Brain microvascular endothelial cell (primary cell): ENCODE measurements around the gene GPRC6A.

ENCODE experiments used
- DNase-seq: peaks from one replicate; pipeline ENCODE4 v3.0.0-alpha.2; 2020
- H3K27ac ChIP-seq: fragments of 250-450 bp; sonication (Bioruptor Pico); 2 replicates; pipeline ENCODE4 v1.5.1; 2020; ENCODE audit warnings: mild to moderate bottlenecking, moderate library complexity
- H3K27me3 ChIP-seq: fragments of 250-450 bp; sonication (Bioruptor Pico); replicated peaks from 2 replicates; pipeline ENCODE4 v1.5.1; 2020; ENCODE audit warnings: mild to moderate bottlenecking
- H3K36me3 ChIP-seq: fragments of 250-450 bp; sonication (Bioruptor Pico); replicated peaks from 2 replicates; pipeline ENCODE4 v1.5.1; 2020; ENCODE audit warnings: mild to moderate bottlenecking
- H3K4me3 ChIP-seq: 2 replicates; pipeline ENCODE4 v1.5.1; 2011; ENCODE audit warnings: low read depth, mild to moderate bottlenecking, control low read depth, low read length, moderate library complexity
- CTCF ChIP-seq: IDR thresholded peaks from 2 replicates; pipeline ENCODE4 v1.5.1; 2011; ENCODE audit warnings: low read depth, mild to moderate bottlenecking, moderate library complexity, low read length, control low read depth, inconsistent platforms; ENCODE audit errors: missing control alignments
- in situ Hi-C: cut with HindIII; loops from 2 replicates; pipeline ENCODE4 v1.10.0; 2017; ENCODE audit warnings: low sequenced_read_pairs, low pct_ligation_motif_present

The GPRC6A gene

GRCh38 chr6:116828983-116829382 is at the start of gene GPRC6A:
TSS of gene GPRC6A (minus strand) at chr6:116829083. CDS start at chr6:116829013, 70 bp downstream.
- in situ Hi-C loops, result no loop called here
- no peak for DNase-seq
- no peaks in the 10 kb centered on the region for H3K36me3 ChIP-seq

DNA sequence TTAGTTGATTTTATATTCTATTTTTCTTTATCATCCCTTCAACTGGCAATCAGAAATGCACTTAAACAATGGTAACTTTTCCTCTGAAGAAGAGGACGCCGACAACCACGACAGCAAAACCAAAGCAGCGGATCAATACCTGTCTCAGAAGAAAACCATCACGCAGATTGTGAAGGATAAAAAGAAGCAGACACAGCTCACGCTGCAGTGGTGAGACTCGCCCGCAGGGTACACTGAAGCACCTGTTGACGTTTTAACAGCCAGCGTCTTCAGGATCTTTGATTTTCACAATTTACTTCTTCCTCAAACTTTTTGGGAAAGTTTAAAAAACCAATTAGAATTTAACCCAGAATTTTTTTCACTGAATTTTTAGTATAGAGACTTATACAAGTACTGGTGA is 48.9 kb upstream of the GPRC6A start:
- TF ChIP-seq CTCF, result no peak
- Histone ChIP-seq H3K27me3 (peaks cover 35% of the 10 kb centered on the region), H3K4me3 (no peak overlapping the region), H3K36me3 (no peaks in the 10 kb centered on the region), H3K27ac (no peak overlapping the region)
- DNase-seq, result no peak
- in situ Hi-C loops, result no loop called here

More at GRCh38 chr6:116828983-116829382, at the start of gene GPRC6A:
- Histone ChIP-seq H3K27me3 (no peaks in the 10 kb centered on the region), H3K4me3 (no peak within 1 kb of the TSS), H3K27ac (no peak within 1 kb of the TSS)
- TF ChIP-seq CTCF, result no peak

GRCh38 chr6:116876635-116877611 is 48.0 kb upstream of the GPRC6A start, which contains the start of gene RFX6:
TSS of gene RFX6 (plus strand) at chr6:116877242. CDS start at chr6:116877276, 34 bp downstream.
- in situ Hi-C loops, result no loop called here
- no peak within 1 kb of the TSS for H3K4me3 ChIP-seq
- no peak within 1 kb of the TSS for H3K27ac ChIP-seq
- no peaks in the 10 kb centered on the region for H3K36me3 ChIP-seq
- DNase-seq, result no peak
- H3K27me3 ChIP-seq, result peaks cover 35% of the 10 kb centered on the region
- TF ChIP-seq CTCF, result no peak

GRCh38 chr6:116876107-116876506 is 47.2 kb upstream of the GPRC6A start:
- H3K27ac ChIP-seq, result no peak overlapping the region
- in situ Hi-C loops, result no loop called here
- H3K4me3 ChIP-seq, result no peak overlapping the region
- DNase-seq, result no peak
- no peaks in the 10 kb centered on the region for H3K36me3 ChIP-seq
- peaks cover 35% of the 10 kb centered on the region for H3K27me3 ChIP-seq
- TF ChIP-seq CTCF, result no peak

DNA sequence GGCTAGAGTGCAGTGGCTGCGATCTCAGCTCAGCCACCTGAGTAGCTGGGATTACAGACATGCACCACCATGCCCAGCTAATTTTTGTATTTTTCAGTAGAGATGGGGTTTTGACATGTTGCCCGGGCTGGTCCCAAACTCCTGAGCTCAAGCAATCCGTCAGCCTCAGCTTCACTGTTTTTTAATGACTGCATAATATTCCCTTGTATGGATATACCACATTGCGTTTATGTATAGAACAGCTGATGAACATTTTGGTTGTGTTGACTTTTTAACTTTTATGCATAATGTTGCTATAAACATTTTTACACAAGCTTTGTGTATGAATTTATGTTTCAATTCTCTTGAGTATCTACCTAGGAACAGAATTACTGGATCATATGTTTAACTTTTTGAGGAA is 43.9 kb upstream of the GPRC6A start:
- Histone ChIP-seq H3K36me3 (no peaks in the 10 kb centered on the region), H3K27me3 (peaks cover 29% of the 10 kb centered on the region), H3K27ac (no peak overlapping the region), H3K4me3 (no peak overlapping the region)
- TF ChIP-seq CTCF, result no peak
- no peak for DNase-seq
- in situ Hi-C loops, result no loop called here
